ENCODE measurements around the gene RCN1.
"Not testable (repeated sequence)": the region's sequence is repeated elsewhere in the genome, so short reads cannot be mapped to it uniquely, and the experiment has no call there.

The RCN1 gene

DNA sequence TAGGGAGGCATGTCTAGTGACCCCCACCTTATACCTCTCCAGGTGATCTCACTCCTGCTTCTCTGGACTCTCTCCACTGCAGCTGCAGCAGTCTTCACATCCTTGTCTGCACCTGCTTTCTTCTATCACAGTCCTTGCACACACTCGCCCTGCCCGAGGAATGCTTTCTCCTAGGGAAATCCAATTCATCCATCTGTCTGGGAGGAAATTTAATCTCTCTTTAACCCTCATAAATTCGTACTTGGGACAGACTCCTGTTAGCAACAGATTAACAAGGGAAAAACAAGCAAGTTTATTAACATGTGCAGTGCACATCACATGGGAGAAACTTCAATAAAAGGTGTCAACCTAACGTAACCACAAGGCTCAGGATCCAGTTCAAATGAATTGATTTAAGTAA, 11.3 kb upstream of the RCN1 start:
- no peak for DNase-seq (ENCODE audit: low read depth)

DNA sequence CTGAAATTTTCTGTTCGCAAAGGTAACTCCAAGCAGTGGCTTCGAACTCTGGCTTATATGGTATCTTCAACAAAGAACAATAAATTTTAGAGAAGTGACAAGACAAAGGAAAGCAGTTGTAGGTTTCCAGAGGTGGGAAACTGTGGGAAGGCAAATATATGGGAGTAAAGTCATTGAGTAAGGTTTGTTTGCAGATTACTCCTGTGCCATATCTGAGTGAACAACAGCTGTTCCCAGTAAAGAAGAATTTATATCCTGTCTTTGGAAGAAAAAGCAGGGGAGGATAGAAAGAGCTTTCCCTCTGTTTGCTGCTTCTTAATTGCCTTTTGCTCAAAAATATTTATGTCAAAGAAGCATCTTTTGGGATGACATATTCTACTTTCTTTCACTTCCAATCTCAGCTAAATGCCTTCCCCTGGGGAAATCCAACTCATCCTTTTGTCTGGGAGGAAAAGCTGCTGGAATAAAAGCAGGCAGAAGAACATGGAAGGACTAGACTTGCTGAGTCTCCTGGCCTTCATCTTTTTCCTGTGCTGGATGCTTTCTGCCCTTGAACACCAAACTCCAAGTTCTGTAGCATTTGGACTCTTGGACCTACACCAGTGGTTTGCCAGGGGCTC, 10.4 kb upstream of the RCN1 start:
- DNase-seq (ENCODE audit: low read depth): no peak

DNA sequence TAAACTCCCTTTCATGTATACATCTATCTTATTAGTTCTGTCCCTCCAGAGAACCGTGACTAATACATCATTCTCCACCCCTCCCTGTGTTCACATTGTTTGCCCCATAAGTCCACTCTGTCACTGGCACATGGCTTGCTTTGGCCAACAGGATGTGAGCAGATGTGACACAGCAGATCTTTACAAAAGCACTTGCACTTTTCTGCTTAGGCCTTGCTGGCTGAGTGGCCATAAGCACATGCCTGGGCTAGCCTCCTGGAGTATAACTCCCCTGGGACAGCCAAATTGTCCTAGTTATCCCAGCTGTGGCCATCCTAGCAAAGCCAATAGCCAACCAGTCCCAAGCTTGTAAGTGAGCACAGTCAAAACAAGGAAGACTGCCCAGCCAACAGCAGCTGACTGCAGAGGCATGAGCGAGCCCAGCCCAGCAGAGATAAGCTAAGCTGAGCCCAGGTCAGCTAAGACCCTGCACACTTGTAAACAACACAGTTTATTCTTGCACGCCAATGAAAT, 9.7 kb upstream of the RCN1 start:
- DNase-seq (ENCODE audit: low read depth): peak; percentile 64

DNA sequence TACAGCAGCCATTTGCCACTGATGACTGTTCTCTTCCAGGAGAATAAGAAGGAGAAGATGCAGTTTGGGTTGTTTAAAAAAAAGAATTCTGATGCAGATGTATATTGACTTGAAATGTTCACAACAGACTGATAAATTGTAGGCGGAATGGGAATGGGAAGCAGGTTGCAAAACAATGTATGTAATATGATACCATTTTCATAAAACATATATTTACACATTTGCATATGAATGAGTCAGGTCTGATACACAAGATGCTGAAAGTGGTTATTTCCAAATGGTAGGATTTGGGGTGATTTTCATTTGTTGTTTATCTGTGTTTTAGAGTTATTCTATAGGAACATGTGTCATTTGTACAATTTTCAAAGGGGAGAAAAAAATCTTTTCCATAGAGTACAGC, 9.0 kb upstream of the RCN1 start:
- DNase-seq (ENCODE audit: low read depth): no peak

DNA sequence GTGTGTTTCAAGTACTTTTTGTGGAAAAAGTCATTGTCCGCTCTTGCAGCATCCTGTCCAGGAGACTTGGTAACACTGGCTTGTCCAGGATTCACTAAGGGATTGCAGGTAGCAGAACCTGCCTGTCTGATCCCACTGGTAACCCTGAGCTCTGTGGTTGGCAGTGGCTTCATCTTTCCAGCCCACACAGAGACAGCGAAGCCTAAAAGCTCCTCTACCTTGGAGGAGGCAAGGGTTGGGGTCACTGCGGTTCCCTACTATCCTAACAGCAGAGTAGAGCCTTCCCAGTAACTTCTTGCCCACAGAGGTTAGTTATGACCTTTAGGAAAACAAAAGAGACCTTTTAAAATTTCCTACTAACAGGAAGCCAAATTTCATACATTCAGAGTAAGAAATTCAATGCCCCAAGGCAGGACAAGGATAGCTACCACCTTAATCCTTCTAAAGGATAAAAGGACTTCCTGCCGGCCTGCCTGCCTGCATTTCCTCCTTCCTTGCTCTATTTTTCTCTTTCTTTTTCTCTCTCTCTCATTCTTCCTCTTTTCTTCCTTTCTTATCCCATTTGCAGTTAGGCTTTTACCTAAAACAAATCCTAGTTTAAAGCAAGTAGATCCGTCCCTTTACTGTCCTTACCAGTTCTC, 8.4 kb upstream of the RCN1 start:
- DNase-seq (ENCODE audit: low read depth): no peak

- peak; percentile 90 for DNase-seq (ENCODE audit: low read depth)
Measured at GRCh38 chr11:32087597-32087996, 3.3 kb upstream of the RCN1 start.

DNA sequence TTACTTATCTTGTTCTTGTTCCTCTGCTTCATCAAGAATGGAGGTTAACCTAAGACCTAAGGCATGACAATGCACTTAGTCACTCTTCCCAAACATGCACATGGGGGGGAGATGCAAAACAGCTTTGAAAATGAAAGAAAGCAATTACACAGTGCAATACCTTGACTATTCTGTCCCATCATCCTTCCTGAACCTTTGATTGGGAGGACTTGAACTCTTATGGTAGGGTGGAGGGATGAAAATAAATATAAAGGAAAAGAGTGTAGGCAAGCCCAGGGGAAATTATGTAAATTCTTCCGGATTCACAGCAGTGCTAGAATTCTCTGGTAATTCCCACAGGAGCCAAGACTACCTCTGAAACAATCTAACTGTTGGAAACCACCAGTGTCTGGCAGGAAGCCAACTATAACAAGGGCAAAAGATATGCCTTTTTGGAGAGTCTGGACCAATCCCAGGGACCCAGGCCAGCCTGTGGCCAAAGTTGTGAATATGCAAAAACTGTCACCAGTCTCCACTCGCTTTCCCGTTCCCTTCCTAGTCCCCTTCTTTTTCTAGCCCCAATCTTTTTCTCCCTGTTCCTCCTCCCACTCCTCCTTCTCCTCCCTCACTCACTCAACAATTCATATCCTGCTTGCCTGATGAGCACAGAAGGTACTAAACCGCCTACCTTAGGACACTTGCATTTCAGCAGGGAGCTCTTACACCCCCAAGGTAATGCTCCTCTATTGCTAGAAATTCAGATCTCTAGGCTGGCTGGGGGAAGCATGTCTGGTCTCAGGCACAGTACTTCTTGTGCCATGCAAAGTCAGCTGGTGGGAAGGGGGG, 2.5 kb upstream of the RCN1 start:
- peak; percentile 90 for DNase-seq (ENCODE audit: low read depth)

DNA sequence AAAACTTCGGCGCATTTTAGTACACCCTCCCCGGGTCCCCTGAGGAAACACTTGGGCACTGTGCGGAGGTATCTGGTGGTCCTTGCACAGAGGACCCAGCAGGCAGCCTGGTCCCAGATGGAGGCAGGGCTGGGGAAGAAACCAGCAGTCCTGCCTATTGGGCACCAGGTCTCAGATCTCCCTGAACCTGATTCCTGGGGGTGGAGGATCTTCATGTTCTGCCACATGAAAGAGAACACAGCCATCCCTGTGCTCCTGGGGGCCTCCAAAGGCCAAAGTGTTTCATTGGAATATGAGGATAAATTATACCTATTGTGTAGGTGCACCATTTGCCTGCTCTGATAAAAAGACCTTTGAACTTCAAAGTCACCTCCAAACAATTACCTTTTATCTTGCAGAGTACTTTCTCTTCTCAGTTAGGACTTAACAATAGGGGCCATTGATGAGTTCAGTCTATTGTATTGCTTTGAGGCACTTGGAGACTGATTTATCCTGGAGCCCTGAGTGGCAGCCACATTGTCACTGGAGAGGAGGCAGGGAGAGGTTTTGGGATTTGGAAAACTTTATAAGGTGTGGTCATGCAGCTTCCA, 1.8 kb downstream of the RCN1 start:
- DNase-seq (ENCODE audit: low read depth): no peak

- DNase-seq (ENCODE audit: low read depth): no peak
Measured at GRCh38 chr11:32094923-32095322, 4.0 kb downstream of the RCN1 start.

GRCh38 chr11:32098142-32098903, 7.4 kb downstream of the RCN1 start:
- DNase-seq (ENCODE audit: low read depth): no peak

DNA sequence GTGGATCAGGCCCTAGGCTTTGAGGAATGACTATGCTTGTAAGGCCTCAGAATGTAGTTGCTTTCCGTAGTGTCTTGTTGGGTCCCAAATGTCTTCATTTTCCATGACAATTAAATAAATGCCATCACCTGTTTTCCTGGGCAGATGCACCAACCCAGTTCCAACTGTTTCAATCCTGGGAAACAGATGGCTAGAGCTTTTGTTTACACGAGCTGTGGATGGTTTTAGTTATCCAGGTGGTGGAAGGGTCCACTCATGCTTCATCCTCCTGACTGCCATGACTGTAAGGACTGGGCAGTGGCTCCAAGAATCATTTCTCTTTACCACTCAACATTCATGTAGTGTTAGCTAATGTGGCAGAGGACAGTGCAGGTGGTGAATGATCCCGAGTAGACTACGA, 8.6 kb downstream of the RCN1 start:
- no peak for DNase-seq (ENCODE audit: low read depth)

DNA sequence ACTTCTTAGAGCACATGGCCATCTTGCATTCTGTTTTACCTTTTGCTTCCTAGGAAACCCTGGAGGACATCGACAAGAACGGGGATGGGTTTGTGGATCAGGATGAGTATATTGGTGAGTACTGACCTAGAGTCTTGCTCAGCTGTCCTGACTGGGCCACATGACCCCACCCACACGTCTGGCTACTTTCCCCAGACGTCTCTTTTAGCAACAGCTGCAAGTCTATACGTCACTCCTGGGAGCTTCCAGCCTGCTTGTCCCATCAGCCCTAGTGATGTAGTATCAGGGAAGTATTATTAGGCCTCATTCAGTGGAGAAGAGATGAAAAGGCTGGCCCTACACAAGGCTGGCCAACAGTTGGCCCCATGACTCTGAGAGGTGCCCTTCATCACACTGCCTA, 9.6 kb downstream of the RCN1 start:
- no peak for DNase-seq (ENCODE audit: low read depth)

DNA sequence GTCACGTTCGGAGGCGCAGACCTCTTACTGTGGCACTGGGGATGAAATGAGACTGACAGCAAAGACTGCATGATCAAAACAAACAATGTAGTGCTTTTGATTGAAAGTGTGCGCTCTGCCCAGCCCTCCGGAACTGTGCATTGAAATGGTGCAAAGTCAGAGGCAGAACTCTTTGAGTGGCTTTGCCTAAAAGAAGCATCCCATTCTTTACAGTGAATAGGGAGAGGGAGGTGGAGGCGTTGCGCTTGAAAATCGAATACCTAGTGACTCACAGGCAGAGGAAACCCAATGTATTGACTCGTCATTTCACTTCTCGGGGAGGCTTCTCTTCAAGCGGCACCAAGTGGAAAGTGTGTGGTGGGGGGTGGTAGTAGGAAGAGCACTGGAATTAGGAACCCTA, 10.9 kb downstream of the RCN1 start:
- DNase-seq (ENCODE audit: low read depth): no peak

DNA sequence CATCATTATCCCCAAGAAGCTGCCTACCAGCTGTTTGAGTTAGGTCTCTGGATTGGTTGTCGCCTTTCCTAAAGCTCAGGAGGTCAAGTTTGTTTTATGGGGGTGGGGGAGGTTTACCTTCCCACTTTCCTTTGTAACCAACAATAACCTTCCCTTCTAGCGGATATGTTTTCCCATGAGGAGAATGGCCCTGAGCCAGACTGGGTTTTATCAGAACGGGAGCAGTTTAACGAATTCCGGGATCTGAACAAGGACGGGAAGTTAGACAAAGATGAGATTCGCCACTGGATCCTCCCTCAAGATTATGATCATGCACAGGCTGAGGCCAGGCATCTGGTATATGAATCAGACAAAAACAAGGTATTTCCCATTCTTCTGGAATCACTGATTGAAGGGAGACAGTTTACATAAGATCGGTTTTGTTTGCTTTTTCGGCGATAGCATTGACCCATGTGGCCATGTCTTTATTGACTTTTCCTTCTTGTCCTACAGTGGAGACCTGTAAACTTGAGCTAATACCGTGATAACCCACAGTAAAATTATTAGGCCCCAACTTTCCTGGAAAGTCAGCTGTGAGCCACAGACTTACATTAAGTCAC, 12.3 kb downstream of the RCN1 start:
- not testable (repeated sequence) for DNase-seq (ENCODE audit: low read depth)

DNA sequence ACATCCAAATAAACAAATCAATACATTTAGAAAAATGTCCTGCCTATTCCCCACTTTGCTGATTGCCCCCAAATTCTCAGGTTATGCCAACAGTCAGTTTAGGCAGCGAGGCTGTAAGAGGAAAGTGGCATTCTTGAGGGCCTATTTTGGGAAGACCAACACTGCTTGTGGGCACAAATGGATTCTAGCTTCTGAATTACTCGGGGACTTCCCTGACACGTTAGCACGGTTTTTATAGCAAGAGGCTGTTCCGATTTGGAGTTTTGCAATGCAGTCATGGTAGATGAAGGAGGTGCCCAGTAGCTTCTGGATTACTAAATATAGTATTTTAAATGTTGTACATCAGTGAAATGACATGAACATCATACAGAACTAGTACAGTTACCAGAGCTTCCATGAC, 13.1 kb downstream of the RCN1 start:
- no peak for DNase-seq (ENCODE audit: low read depth)

DNA sequence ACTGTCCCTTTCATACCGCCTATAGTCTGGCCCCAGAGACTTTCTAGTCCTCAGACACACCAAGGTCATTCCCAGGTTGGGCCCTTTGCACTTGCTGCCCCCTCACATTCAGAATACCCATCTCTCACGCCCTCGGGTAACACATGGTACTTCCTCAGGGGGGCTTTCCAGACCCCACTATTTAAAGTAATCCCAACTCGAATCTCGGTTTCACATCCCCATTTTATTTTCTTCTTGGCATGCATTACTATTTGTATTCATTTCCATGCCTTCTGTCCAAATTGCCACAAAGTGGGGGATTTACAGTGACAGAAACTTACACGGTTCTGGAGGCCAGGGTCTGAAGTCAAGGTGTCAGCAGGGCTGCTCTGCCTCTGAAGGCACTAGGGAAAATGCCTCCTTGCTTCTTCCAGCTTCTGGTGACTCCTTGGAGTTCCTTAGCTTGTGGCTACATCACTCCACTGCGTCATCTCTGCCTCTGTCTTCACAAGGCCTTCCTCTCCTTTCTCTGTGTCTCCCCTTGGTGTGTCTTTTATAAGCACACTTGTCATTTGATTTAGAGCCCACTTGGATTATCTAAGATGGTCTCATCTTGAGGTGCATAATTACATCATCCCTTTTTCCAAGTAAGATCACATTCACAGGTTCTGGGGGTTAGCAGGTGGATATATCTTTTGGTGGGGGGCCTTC, 15.1 kb downstream of the RCN1 start:
- DNase-seq (ENCODE audit: low read depth): no peak

DNA sequence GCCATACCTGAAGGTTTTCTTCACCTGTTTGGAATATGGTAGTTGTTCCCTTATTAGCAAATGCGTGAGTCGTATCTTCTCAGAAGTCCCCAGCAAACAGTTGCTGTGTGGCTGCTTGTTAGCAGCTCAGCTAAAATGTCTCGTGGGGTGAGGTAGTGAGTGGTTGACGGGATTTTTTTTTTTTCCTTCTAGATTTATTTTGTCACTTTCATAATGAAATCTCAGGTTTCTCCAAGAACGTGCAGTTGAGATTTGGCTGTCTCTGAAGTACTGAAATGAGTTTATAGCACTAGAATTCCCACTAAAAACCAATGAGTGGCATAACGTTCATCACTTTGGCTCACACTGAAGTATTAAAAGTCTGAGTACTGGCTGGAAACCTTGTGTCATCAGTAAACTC, 16.8 kb downstream of the RCN1 start:
- DNase-seq (ENCODE audit: low read depth): no peak

DNA sequence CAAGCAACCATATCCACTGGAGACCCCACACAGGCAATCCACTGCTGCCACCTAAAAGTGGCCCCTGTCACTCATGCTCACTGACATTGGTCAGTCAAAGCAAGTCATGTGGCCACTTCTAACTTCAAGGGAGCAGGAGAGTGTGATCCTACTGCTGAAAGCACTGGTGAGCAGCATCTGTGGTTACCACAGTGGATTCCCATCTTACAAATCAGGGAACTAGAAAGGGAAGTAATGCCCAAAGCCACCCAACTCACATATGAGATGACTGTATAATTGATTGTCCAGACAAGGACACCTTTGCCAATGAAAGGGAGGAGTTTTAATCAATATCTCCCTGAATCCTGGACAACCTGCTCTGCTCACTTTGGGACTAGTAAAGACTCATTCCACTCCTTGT, 17.7 kb downstream of the RCN1 start:
- DNase-seq (ENCODE audit: low read depth): peak; percentile 40

GRCh38 chr11:32109138-32109537, 18.3 kb downstream of the RCN1 start:
- peak; percentile 95 for DNase-seq (ENCODE audit: low read depth)

GRCh38 chr11:32109592-32109991, 18.7 kb downstream of the RCN1 start:
- no peak for DNase-seq (ENCODE audit: low read depth)

GRCh38 chr11:32110795-32111194, 19.9 kb downstream of the RCN1 start:
- DNase-seq (ENCODE audit: low read depth): no peak

All from iris pigment epithelial cell (primary cell).